Adipocyte (in vitro differentiated cells): ENCODE data around the gene COL6A1.

Experiments
- DNase-seq: peaks from one replicate; pipeline ENCODE4 v3.0.0-alpha.2; 2015; ENCODE audit warnings: low read depth
- H3K27me3 ChIP-seq: replicated peaks from 2 replicates; pipeline ENCODE4 v1.7.0; 2013; ENCODE audit warnings: mild to moderate bottlenecking, low read length, moderate library complexity; ENCODE audit not compliant: control insufficient read depth, insufficient read depth
- H3K36me3 ChIP-seq: 2 replicates; pipeline ENCODE4 v1.7.0; 2013; ENCODE audit warnings: low read length, mild to moderate bottlenecking, moderate library complexity; ENCODE audit not compliant: control insufficient read depth, insufficient read depth, severe bottlenecking
- H3K4me1 ChIP-seq: 2 replicates; pipeline ENCODE4 v1.7.0; 2013; ENCODE audit warnings: mild to moderate bottlenecking, low read length, moderate library complexity; ENCODE audit not compliant: control insufficient read depth, insufficient read depth
- H3K4me3 ChIP-seq: 2 replicates; pipeline ENCODE4 v1.7.0; 2013; ENCODE audit warnings: mild to moderate bottlenecking, low read length, moderate library complexity
- H3K9ac ChIP-seq: 2 replicates; pipeline ENCODE4 v1.7.0; 2013; ENCODE audit warnings: mild to moderate bottlenecking, low read length, moderate library complexity
- H3K9me3 ChIP-seq: 2 replicates; pipeline ENCODE4 v1.7.0; 2013; ENCODE audit warnings: mild to moderate bottlenecking, low read length, moderate library complexity; ENCODE audit not compliant: control insufficient read depth

The COL6A1 gene

GRCh38 chr21:46007492-46007868 lies 25.9 kb downstream of the COL6A1 start:
- no peaks in the 10 kb centered on the region for H3K9me3 ChIP-seq
- no peak for DNase-seq
- no peak overlapping the region for H3K4me3 ChIP-seq
- peaks cover 26% of the 10 kb centered on the region for H3K36me3 ChIP-seq
- no peaks in the 10 kb centered on the region for H3K27me3 ChIP-seq
- H3K4me1 ChIP-seq: peaks cover 1% of the 10 kb centered on the region
- no peak overlapping the region for H3K9ac ChIP-seq

- no peaks in the 10 kb centered on the region for H3K27me3 ChIP-seq
- no peak for DNase-seq
- no peaks in the 10 kb centered on the region for H3K9me3 ChIP-seq
- H3K4me1 ChIP-seq: peaks cover 5% of the 10 kb centered on the region
- no peak overlapping the region for H3K9ac ChIP-seq
- H3K4me3 ChIP-seq: no peak overlapping the region
- H3K36me3 ChIP-seq: peaks cover 10% of the 10 kb centered on the region
Observed at GRCh38 chr21:46008893-46009621, 27.5 kb downstream of the COL6A1 start.

- Histone ChIP-seq H3K9ac (no peak overlapping the region), H3K9me3 (no peaks in the 10 kb centered on the region), H3K36me3 (no peaks in the 10 kb centered on the region), H3K4me1 (peaks cover 5% of the 10 kb centered on the region), H3K4me3 (no peak overlapping the region), H3K27me3 (no peaks in the 10 kb centered on the region)
- no peak for DNase-seq
Observed at GRCh38 chr21:46009951-46010705, 28.6 kb downstream of the COL6A1 start.

- H3K36me3 ChIP-seq: no peaks in the 10 kb centered on the region
- H3K4me3 ChIP-seq: no peak overlapping the region
- H3K9me3 ChIP-seq: no peaks in the 10 kb centered on the region
- no peak overlapping the region for H3K9ac ChIP-seq
- peaks cover 5% of the 10 kb centered on the region for H3K4me1 ChIP-seq
- H3K27me3 ChIP-seq: no peaks in the 10 kb centered on the region
- DNase-seq: no peak
Observed at GRCh38 chr21:46011267-46011967, 29.8 kb downstream of the COL6A1 start.

GRCh38 chr21:46012154-46012553 lies 30.6 kb downstream of the COL6A1 start:
- Histone ChIP-seq H3K9me3 (no peaks in the 10 kb centered on the region), H3K36me3 (no peaks in the 10 kb centered on the region), H3K4me1 (peaks cover 5% of the 10 kb centered on the region), H3K27me3 (no peaks in the 10 kb centered on the region), H3K4me3 (no peak overlapping the region), H3K9ac (no peak overlapping the region)
- no peak for DNase-seq

- Histone ChIP-seq H3K9ac (no peak overlapping the region), H3K9me3 (no peaks in the 10 kb centered on the region), H3K36me3 (no peaks in the 10 kb centered on the region), H3K4me1 (peaks cover 5% of the 10 kb centered on the region), H3K27me3 (no peaks in the 10 kb centered on the region), H3K4me3 (no peak overlapping the region)
- DNase-seq: no peak
Observed at GRCh38 chr21:46014828-46015227, 33.3 kb downstream of the COL6A1 start.

GRCh38 chr21:46017148-46017547 lies 35.6 kb downstream of the COL6A1 start:
- DNase-seq: no peak
- H3K9ac ChIP-seq: no peak overlapping the region
- H3K4me1 ChIP-seq: peaks cover 15% of the 10 kb centered on the region
- H3K36me3 ChIP-seq: no peaks in the 10 kb centered on the region
- no peaks in the 10 kb centered on the region for H3K9me3 ChIP-seq
- H3K27me3 ChIP-seq: no peaks in the 10 kb centered on the region
- H3K4me3 ChIP-seq: no peak overlapping the region

- H3K4me3 ChIP-seq: no peak overlapping the region
- H3K9ac ChIP-seq: no peak overlapping the region
- H3K36me3 ChIP-seq: no peaks in the 10 kb centered on the region
- H3K27me3 ChIP-seq: no peaks in the 10 kb centered on the region
- H3K4me1 ChIP-seq: peaks cover 15% of the 10 kb centered on the region
- no peak for DNase-seq
- no peaks in the 10 kb centered on the region for H3K9me3 ChIP-seq
Observed at GRCh38 chr21:46017695-46018094, 36.1 kb downstream of the COL6A1 start.

GRCh38 chr21:46018615-46019014 lies 37.0 kb downstream of the COL6A1 start:
- H3K9ac ChIP-seq: no peak overlapping the region
- no peak overlapping the region for H3K4me3 ChIP-seq
- no peaks in the 10 kb centered on the region for H3K27me3 ChIP-seq
- DNase-seq: no peak
- no peaks in the 10 kb centered on the region for H3K9me3 ChIP-seq
- no peaks in the 10 kb centered on the region for H3K36me3 ChIP-seq
- H3K4me1 ChIP-seq: peaks cover 13% of the 10 kb centered on the region

- Histone ChIP-seq H3K27me3 (no peaks in the 10 kb centered on the region), H3K36me3 (no peaks in the 10 kb centered on the region), H3K9ac (no peak overlapping the region), H3K9me3 (no peaks in the 10 kb centered on the region), H3K4me3 (no peak overlapping the region), H3K4me1 (peaks cover 29% of the 10 kb centered on the region)
- DNase-seq: no peak
Observed at GRCh38 chr21:46020581-46020980, 39.0 kb downstream of the COL6A1 start.

GRCh38 chr21:46021398-46021797 lies 39.8 kb downstream of the COL6A1 start:
- H3K27me3 ChIP-seq: no peaks in the 10 kb centered on the region
- H3K9me3 ChIP-seq: no peaks in the 10 kb centered on the region
- DNase-seq: no peak
- H3K36me3 ChIP-seq: no peaks in the 10 kb centered on the region
- H3K9ac ChIP-seq: peak overlapping the region; percentile 75
- peaks cover 37% of the 10 kb centered on the region for H3K4me1 ChIP-seq
- H3K4me3 ChIP-seq: peak overlapping the region; percentile 75
